Measurements from ENCODE around the gene TET1. TPM values are rescaled to one million over a fixed set of nuclear protein-coding genes. Genes with fewer than 3 reads are reported as not detected.
"Not testable (repeated sequence)": the region's sequence is repeated elsewhere in the genome, so short reads cannot be mapped to it uniquely, and the experiment has no call there.

The TET1 gene
- total RNA-seq, 1 donor from 2014 or later, result 0.56 TPM

GRCh38 chr10:68717435-68717834 lies 157.3 kb downstream of the TET1 start:
- ATAC-seq, result no peak

- peak; percentile 100 for ATAC-seq
Observed at GRCh38 chr10:68720793-68721672, 160.9 kb downstream of the TET1 start, which contains the start of gene CCAR1. CCAR1 (plus strand) TSS chr10:68721239; CDS start chr10:68722505, 1,266 bp downstream.

- no peak for ATAC-seq
Observed at GRCh38 chr10:68721673-68722335, 161.7 kb downstream of the TET1 start.

- no peak for ATAC-seq
Observed at GRCh38 chr10:68725016-68725415, 164.9 kb downstream of the TET1 start.

GRCh38 chr10:68727146-68727545 lies 167.0 kb downstream of the TET1 start:
- ATAC-seq, result no peak

GRCh38 chr10:68732651-68733050 lies 172.5 kb downstream of the TET1 start:
- no peak for ATAC-seq

GRCh38 chr10:68734349-68734748 lies 174.2 kb downstream of the TET1 start:
- no peak for ATAC-seq

GRCh38 chr10:68735119-68735518 lies 175.0 kb downstream of the TET1 start:
- no peak for ATAC-seq

- not testable (repeated sequence) for ATAC-seq
Observed at GRCh38 chr10:68735739-68736138, 175.6 kb downstream of the TET1 start.

GRCh38 chr10:68740676-68741075 lies 180.5 kb downstream of the TET1 start:
- not testable (repeated sequence) for ATAC-seq

- no peak for ATAC-seq
Observed at GRCh38 chr10:68742397-68742796, 182.3 kb downstream of the TET1 start.

Other genes with a start within 250 kb of the TET1 start
- 35.8 TPM for gene HNRNPH3, start 228.3 kb upstream of the TET1 start, total RNA-seq
- 2.4 TPM for gene PBLD, start 227.4 kb upstream of the TET1 start, total RNA-seq
- gene RUFY2, start 153.1 kb upstream of the TET1 start, total RNA-seq, result 12.2 TPM
- gene DNA2, start 88.4 kb upstream of the TET1 start, total RNA-seq, result 4.6 TPM
- 11.4 TPM for gene SLC25A16, start 32.8 kb upstream of the TET1 start, total RNA-seq
- gene CCAR1, start 160.9 kb downstream of the TET1 start, total RNA-seq, result 42.8 TPM